Liver (tissue), 3 donors: ENCODE measurements around the gene GHRHR.

Experiments
- CTCF ChIP-seq: fragments of 150-350 bp; IDR thresholded peaks from 2 replicates; pipeline ENCODE4 v1.5.1; 2017; ENCODE audit warnings: improper control_type of control experiment, low read depth, low read length; ENCODE audit not compliant: missing input control
- GABPA ChIP-seq, 2 donors: IDR thresholded peaks in 1 of 2; conservative IDR thresholded peaks in 1 of 2; 2 replicates each; pipeline ENCODE4 v1.6.1; 2016; ENCODE audit warnings: antibody characterized with exemption in 2 of 2, mild to moderate bottlenecking in 1 of 2, moderate library complexity in 1 of 2
- JUND ChIP-seq, 2 donors: IDR thresholded peaks; 2 replicates each; pipeline ENCODE4 v1.6.1; 2016; ENCODE audit warnings: antibody characterized with exemption in 2 of 2
- RAD21 ChIP-seq, 2 donors: IDR thresholded peaks; 2 replicates each; pipeline ENCODE4 v1.6.1; 2016; ENCODE audit warnings: antibody characterized with exemption in 2 of 2, mild to moderate bottlenecking in 2 of 2
- RXRA ChIP-seq, 2 donors: IDR thresholded peaks; 2 replicates each; pipeline ENCODE4 v1.6.1; 2017 to 2018; ENCODE audit warnings: antibody characterized with exemption in 2 of 2, mild to moderate bottlenecking in 1 of 2
- TAF1 ChIP-seq: conservative IDR thresholded peaks from 2 replicates; pipeline ENCODE4 v1.6.1; 2016; ENCODE audit warnings: antibody characterized with exemption, mild to moderate bottlenecking
- ZBTB33 ChIP-seq: IDR thresholded peaks from 2 replicates; pipeline ENCODE4 v1.6.1; 2016; ENCODE audit warnings: antibody characterized with exemption
- donor health status: healthy.
- donor health status: healthy.

GRCh38 chr7:30989824-30990672, 26.3 kb downstream of the GHRHR start:
- TF ChIP-seq CTCF (no peak), RXRA (IDR thresholded peaks at IDR 0.05) (no peak), RAD21 (IDR thresholded peaks at IDR 0.05) (no peak), ZBTB33 (no peak), TAF1 (no peak), GABPA (IDR thresholded peaks at IDR 0.05 in 1 of 2, conservative IDR thresholded peaks at IDR 0.05 in 1 of 2) (no peak), JUND (IDR thresholded peaks at IDR 0.05) (no peak)
